HG03432 (cell line): ENCODE data around the gene MAML3.

Source experiments
- ATAC-seq: cut with Tn5 transposase; IDR thresholded peaks from one replicate; pipeline ENCODE4 v1.9.1; 2021; ENCODE audit warnings: mild to moderate bottlenecking, moderate library complexity; ENCODE audit not compliant: unreplicated experiment

The MAML3 gene

DNA sequence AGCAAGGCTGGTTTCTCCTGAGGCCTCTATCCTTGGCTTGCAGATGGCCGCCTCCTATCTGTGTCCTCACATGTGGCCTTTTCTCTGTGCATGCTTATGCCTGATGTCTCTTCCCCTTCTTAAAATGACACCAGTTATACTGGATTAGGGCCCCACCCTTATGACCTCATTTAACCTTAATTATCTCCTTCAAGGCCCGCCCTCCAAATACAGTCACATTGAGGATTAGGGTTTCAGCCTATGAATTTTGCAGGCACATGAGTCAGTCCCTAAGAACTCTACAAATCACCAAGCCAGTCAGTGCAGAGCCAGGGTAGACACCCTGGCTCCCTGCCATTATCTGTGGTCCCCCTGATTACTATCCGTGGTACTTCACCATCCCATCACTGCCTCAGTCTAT lies 51.6 kb downstream of the MAML3 start:
- ATAC-seq, result no peak

DNA sequence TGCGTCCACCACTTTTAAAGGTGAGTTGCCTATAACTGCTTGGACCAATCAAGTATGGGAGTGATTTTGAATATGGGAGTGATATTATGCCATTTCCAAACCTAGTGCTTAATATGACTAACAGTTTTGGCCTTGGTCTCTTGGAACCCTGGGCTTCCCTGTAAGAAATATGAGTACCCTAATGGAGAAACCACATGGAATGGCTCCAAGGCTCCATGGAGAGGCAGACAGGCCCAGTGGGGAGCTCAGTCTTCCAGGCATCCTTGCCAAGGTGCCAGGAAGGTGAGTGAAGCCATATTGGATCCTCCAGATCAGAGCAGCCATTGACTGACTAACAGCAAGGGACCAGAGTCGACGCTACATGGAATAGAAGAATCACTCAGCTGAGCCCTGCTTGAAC lies 53.2 kb downstream of the MAML3 start:
- ATAC-seq, result no peak

DNA sequence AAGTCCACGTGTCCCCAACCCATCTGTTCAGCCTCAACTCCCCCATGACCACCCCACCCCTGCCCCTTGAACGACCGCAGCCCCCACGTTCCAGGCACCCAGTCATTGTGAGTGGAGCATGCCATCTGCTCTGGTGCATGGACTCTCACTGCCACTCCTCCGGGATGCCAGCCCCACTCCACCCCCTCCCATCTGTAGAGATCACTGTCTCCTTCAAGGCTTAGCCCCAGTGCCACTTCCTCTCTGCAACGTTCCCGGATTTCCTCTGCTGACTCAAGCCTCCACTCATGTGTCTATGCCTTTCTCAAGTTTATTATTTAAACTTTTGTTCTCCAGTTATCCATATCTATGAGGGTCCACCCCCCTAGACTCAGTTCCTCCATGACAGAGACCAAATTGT lies 54.0 kb downstream of the MAML3 start:
- ATAC-seq, result no peak

DNA sequence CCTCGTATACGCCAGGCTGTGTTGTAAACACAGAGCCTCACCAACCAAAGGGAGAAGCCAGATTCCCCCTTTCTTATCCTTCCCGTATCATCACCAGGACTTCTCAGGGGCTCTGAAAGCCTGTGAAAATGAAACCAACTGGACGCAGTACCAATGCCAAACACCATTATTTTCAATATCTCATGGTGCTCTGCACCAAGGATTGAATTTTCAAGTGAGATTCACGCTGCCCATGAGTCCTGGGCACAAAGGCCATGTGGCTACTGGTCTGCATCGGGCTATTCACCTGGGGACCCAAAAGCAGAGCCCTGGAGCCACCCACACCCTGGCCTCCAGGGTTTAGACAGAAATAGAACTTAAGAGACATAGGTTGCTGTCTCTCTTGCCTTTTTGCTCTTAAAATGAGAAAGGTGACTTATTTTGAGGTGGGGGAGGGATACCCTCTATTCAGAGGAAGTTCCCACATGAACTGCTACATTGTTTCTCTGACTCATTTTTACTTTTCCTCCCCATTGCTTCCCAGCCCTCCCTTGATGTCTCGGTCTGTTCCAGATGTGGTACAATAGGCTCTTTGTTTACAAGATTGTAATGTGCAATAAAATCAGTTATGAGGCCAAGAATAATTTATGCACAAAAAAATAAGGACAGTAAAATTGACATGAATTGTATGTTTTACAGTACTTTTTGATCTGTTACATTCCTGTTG lies 55.4 kb downstream of the MAML3 start:
- ATAC-seq, result no peak

DNA sequence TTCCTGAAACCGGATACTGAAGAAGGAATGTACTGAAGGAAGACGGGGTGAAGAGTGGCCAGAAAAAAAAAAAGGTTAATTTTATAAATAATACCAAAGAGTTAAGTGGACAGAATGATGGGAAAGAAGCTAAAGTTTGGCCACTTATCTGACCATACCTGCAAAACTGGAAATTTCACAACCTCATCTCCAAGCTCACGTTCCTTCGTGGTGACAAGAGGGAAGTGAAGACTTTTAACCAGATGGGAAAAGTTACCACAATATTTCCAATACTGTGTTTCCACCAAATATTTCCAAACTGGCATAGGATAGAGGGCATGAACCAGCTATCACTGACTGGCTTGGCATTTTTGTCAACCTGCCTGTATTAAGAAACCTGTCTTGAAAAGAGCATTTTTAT lies 56.4 kb downstream of the MAML3 start:
- ATAC-seq, result no peak

DNA sequence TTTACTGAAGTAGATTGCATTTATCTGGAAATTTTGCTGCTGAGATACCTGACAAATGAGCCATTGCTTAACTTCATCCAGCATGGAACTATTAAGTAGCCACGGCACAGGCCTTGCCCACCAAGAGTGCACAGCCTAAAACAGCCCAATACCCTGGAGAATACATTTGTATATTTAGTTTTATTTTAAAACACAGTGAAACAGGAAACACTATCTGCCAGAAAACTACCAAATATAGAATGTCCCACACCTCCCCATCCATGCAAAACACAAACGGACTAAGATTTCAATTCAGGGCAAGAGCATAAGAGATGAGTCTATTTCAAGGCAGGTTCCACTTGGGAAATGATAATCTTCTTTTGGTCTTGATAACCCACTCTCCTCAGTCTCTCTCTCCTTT lies 57.1 kb downstream of the MAML3 start:
- ATAC-seq, result no peak

DNA sequence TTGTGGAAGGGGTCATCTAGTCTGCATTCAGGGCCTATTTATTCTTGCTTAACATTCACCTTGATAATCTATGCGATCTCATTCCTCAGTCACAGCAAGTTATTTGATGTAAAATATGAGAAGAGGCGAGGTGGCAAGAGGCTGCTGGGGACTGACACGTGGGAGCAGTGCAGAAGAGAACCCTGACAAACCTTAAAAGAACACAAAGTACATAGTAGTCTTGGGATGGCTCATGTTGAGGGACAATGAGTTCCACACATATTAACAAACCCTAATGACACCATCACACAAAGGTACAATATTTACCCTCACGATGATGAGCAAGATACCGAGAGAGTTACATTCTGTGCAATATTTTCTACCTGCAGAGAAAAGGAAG lies 57.5 kb downstream of the MAML3 start:
- ATAC-seq, result no peak

DNA sequence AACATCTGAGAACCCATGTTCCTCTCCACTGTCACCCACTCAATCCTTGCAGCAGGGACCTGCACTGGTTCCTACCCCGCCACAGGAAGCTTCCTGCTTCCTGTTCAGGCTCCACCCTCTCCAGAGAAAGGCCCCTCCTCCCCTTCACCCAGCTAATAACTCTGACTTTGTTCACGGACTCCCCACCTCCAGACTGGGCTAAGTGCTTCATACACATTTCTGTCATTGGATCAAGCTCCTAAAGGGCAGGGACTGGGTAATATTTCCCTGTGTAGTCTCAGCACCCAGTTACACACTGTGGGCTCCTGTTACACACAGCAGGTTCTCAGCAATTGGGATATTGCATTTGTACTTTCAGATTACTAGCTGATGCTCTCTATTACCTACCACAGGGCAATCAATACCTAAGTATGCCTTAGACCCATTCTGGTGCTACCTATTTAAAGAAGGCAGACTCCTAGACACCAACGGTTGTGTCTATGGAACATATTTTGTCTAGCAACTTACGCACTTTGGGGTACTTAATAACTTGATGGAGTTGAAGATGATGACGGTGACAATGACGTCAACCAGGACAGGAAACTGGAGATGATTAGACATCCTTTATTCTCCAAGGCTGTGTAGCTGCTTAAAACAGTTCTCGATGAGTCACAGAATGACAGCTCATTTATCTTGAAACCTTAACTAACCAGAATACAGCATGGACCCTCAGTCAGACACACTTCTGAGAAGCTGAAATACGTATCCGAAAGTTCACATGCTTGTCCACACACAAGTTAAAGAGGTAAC lies 58.1 kb downstream of the MAML3 start:
- peak; percentile 40 for ATAC-seq

DNA sequence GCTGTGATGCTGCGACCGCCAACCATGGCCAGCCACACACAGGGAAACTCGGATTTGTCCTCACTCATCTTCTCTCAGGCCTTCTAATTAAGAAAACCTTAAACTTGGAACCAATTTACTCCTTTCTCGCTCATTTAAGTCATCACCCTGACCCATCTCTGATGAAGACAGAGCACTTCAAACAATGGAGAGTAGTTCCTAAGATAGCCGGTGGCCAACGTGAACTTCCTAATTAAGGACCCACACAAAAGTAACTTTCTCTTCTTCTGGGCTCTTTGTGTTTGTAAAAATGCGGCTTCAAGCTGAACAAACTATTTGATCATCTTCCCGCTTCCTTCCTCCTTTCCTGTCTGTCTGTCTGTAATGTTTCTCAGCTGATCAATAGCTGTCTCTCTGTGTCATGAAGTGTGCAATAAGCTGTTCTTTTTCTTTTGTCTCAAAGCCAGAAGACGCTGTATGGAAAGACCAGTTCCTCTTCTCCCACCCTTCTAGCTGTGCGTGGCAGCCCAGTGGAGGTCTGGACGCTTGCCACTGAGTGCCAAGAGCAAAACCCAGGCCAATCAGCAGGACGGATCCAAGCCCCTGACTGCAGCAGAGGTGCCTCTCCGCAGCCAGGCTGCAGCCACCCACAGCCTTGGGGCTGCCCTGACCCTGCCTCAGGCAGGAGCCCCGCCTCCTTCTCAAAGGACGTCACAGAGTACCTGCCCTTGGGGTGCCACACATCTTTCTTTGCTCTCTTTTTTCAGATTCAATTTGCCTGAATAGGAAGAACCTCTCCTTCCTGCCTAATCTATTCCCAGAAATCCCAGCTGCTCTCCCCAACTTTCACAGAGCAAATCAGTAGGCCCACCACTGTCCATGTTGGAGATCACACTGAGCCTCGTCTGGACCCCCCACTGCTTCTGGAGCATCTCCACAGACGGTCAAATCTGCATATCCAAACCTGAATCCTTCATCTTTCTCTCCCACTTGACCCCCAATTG lies 59.3 kb downstream of the MAML3 start:
- ATAC-seq, result peak; percentile 39

DNA sequence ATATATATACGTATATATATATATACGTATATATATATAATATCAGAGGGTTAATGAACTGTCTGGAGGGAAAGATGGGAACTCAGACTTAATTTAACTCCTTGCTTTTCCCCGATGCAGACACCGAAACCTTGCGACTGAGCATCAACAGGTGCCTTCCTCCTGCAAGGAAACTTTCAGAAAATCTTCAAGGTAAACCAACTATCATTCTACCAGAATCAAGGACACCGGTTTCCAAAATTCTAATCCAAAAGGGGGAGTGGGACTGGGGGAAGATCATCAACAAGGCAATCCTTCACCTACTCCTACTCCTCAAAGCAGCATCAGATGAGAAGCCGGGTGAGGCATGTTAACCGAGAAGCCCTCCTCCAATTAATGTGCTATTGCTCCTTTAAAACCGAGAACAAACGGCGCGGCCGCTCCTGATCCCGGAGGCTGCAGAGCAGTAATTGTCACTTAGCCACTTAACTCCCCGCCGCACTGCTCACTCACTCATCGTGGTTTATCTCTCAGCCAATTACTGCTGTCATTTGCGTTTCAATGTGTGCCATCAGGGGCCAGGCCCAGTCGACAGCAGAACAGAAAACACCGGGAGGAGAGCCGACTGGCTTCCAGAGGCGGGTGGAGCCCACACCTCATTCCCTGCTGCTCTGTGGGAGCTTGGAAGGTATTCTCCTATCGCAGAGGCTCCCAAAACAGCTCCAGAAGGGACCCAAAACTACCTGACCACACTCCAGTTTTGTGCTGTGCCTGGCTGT lies 61.7 kb downstream of the MAML3 start:
- no peak for ATAC-seq

DNA sequence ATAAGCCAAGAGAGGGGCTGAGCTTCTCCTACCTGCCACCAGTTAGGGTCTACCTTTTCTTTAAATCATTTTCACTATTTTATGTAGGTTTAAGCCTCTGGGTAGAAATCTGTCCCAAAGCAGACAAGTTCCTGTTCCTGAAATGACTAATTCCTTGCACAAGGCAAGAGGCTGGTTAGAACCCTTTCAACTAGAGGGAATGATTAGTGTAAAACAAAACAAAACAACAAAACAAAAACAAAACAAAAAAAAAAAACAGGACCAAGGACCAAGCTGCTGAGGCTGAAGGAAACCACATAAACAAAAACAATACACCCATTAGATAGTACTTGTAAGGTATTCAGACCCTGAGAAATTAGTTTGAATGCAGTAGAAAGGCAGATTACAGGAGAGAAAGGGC lies 62.7 kb downstream of the MAML3 start:
- ATAC-seq, result no peak

DNA sequence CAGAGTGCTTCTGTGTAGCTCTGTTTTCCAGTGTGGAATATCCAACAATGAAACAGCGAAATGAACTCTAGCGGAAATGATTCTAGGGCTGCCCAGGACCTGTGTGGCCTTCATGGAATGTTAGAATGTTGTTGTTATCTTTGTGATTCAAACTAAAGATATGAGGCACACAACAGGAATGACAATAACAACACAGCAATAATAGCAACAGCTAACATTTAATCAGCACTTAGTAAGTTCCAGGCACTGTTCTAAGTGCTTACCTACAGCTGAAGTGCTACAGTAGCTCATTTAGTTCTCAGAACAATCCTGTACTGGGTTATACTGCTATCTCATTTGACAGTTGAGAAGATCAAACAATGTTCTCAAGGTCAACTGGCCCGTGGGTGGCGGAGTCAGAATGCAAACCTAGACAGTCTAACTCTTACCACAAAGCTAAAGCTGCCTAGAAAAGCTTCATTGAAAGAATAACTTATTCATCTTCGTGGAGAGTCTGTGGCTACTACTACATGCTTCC lies 63.7 kb downstream of the MAML3 start:
- no peak for ATAC-seq

DNA sequence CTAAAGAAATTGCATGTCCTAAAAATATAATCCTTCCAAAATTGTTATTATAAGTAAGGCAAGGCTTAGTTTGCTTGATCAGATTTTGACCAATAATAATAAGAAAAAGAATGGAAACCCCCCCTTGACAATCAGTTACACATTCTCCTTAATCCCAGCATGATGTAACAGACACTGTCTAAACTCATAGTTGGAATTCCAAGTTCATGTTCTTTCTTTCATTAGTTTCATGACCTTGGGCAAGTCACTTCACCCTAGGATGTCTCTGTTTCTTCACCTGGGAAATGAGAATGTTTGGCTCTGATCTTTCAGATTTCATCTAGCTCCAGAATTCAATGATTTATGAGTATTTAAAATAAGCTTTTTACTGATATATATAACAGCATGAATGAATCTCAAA lies 64.8 kb downstream of the MAML3 start:
- ATAC-seq, result no peak

DNA sequence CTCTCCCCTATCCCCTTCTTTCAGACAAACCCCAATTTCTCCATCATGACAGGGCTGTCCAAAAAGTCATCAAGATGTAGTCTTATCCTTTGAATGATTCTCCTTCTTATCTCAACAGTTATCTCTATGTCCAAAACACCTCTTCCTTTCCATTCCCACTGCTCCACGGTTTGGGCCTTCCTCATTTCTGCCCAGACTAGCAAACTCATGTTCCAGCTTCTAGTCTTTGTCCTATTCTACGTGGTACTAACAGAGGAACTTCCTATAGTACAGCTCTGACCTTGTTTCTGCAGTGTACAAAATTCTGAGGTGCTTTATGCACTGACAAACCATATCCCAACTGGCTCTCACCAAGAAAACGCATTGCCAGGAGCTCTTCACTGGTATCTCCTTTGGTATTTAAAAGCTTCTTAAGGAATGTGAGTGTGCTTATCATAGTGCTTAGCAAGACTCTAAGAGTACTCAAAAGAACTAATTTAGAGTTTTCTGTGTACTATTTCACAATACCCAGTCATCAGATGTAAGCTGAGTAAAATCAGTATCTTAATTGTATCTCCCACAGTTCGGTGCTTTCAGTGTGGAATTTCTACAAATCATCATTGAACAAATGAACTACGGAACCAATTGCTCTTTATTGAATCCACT lies 65.5 kb downstream of the MAML3 start:
- no peak for ATAC-seq

DNA sequence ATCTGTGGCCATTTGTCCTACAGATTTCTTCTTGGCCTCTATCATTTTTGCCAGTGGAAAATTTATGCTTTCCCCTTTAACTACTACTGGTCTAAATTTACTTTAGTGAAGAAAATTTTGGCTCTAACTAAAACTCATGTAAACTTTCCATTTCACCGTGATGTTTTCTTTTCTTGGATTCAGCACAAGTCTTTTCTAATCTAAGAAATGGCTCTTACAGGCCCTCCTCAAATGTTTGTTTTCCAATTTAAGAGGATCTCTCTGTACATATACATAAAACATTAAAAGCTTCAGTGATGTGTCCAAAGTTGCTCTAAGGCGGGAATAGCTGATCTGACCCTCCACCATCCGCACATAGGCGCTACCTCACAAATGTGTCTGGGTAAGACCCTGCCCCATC lies 68.1 kb downstream of the MAML3 start:
- no peak for ATAC-seq

DNA sequence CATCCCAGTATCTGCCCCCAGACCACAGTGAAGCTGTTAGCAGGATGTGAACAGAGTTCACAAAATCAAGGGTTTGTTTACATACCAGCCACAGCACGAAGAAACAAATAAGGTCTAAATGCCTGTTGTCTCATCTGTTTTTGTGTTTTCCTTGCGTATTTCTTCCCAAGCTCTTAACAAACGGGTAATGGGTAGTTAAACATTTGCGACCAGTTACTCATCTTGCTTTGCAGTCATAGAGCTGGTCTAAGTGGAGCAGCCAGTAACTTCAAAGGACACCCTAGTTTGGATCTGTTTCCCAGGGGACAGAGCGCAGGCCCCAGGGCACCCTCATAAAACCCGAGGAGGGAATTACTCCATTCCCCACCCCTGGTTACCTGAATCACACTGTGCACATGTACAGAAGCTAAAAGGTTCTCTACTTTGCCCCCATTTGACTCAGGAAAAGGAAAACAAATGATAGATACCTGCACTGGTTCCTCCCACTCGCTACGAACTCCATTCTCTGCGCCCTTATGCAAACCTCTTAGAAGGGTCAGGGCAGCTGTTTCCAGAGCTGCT lies 68.8 kb downstream of the MAML3 start:
- ATAC-seq, result no peak

DNA sequence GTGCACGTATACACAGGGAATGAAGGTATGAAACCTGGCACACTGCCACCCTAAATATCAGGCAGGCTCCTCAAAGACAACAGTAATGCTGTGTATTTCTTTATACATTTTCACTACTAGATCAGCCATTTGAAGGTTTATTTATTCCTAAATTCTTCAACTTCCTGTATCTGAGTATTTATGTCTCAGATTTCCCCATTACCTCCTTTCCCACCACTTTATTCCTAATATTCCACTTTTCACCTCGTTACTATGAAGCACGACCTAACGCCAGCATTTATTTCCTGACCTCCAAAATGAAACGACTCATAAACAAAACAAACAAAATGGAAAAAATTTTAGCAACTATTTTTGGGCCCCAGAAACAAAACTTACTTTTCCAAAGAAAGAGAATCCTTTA lies 69.6 kb downstream of the MAML3 start:
- no peak for ATAC-seq

DNA sequence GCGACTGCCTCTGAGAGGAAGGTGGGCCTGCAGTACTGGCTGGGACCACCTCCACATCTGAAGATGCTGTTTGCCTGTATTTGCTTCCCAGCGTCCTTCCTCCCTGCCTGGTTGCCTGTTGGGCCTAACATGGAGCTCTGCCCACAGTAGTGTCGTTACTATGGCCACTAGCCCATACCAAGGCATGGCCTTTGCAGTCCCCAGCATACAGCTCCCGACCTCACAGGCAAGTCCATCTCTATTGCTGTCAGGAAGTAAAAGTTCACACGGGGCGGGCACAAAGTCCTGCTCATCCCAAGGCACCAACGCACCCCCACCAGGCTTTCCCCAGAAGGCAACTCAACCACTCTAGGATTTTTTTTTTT lies 71.6 kb downstream of the MAML3 start:
- no peak for ATAC-seq

DNA sequence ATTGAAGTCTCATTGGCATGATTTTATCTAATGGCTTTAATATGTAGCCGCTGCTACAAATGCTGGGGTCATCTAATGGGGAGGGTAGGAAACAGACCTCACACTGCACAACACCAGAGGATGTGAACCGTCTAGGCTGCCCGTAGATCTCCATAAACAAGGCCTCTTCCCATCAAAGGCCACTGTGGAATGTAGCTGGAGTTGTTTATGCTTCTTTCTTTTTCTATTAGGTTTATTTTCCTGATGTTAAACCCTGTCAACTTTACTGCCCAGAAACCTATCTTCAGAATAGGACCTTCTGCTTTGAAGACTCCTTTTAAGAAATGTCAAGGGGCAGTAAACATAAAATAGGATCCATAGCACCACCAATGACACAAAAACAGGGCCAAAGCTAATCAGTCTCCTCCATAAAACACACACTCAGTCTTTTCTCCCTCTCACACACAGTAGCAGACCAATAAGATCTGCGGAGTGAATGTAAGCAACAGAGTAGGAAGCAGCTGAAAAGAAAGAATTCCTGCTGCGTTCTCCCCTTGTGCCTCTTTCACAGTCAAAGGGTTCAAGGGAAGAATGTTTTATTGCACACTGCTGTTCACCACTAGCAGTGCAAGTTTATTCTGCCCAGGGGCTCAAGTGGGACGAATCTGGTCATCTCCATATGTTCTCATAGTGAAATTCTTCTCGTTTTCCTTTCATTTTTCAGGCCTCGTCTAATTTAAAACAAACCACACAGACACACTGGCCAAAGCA lies 72.2 kb downstream of the MAML3 start:
- ATAC-seq, result no peak
